CD4-positive, alpha-beta T cell (primary cell): ENCODE results near the gene STBD1. TPM values are rescaled to one million over a fixed set of nuclear protein-coding genes. Genes with fewer than 3 reads are reported as not detected.

Experiments used
- ATAC-seq: fragments of 200-7000 bp; cut with Tn5 transposase; one replicate; pipeline ENCODE4 v1.10.0; 2022; ENCODE audit warnings: mild to moderate bottlenecking; ENCODE audit not compliant: poor library complexity
- CTCF ChIA-PET: fragments of 350-600 bp; sonication (Branson Sonifier 250); formaldehyde crosslinking; loops from one replicate; lab custom pipeline; 2021; ENCODE audit warnings: antibody characterized with exemption, inconsistent platforms; lab: Charles Lee
- POLR2A ChIA-PET: fragments of 350-600 bp; sonication (Branson Sonifier 250); formaldehyde crosslinking; loops from one replicate; lab custom pipeline; 2021; ENCODE audit warnings: antibody characterized with exemption, inconsistent platforms; lab: Charles Lee
- DNase-seq, 14 experiments: peaks; one replicate each; pipeline ENCODE4 v3.0.0-alpha.2; 2013 to 2020; ENCODE audit warnings: mixed read lengths in 2 of 14
- H3K27ac ChIP-seq, 2 donors: one replicate each; pipeline versions ENCODE4 v1.5.1 to v1.7.0; 2013; ENCODE audit warnings: low read length in 2 of 2, low read depth in 1 of 2, mild to moderate bottlenecking in 1 of 2
- H3K27me3 ChIP-seq, 2 experiments: 1 replicate in 1 of 2; 2 replicates in 1 of 2; pipeline versions ENCODE4 v1.6.1 to v1.7.0; 2013; ENCODE audit warnings: low read length in 2 of 2, control low read depth in 1 of 2, mild to moderate bottlenecking in 1 of 2, moderate library complexity in 1 of 2; ENCODE audit not compliant: insufficient read depth in 2 of 2, control insufficient read depth in 1 of 2
- H3K36me3 ChIP-seq: one replicate; pipeline ENCODE4 v1.6.1; 2013; ENCODE audit warnings: low read length, control low read depth; ENCODE audit not compliant: insufficient read depth
- H3K4me1 ChIP-seq: one replicate; pipeline ENCODE4 v1.6.1; 2013; ENCODE audit warnings: low read length, control low read depth; ENCODE audit not compliant: insufficient read depth
- H3K4me3 ChIP-seq: one replicate; pipeline ENCODE4 v1.5.1; 2013; ENCODE audit warnings: mild to moderate bottlenecking, low read length, moderate library complexity
- H3K9me3 ChIP-seq, 2 experiments: 1 replicate in 1 of 2; 2 replicates in 1 of 2; pipeline versions ENCODE4 v1.6.1 to v1.7.0; 2013; ENCODE audit warnings: low read length in 2 of 2, mild to moderate bottlenecking in 2 of 2, control low read depth in 1 of 2, moderate library complexity in 1 of 2; ENCODE audit not compliant: control insufficient read depth in 1 of 2, insufficient read depth in 1 of 2
- H3K27ac Mint-ChIP-seq: one replicate; pipeline ENCODE4 v1.8.0; 2020; ENCODE audit warnings: mixed read lengths
- H3K27me3 Mint-ChIP-seq: one replicate; pipeline ENCODE4 v1.8.0; 2021; ENCODE audit warnings: mixed read lengths
- H3K36me3 Mint-ChIP-seq: one replicate; pipeline ENCODE4 v1.8.0; 2021; ENCODE audit warnings: low read depth, mixed read lengths
- H3K4me1 Mint-ChIP-seq: one replicate; pipeline ENCODE4 v1.8.0; 2021; ENCODE audit warnings: low read depth, mixed read lengths
- H3K4me3 Mint-ChIP-seq: one replicate; pipeline ENCODE4 v1.8.0; 2020; ENCODE audit warnings: mild to moderate bottlenecking, mixed read lengths
- H3K9me3 Mint-ChIP-seq: one replicate; pipeline ENCODE4 v1.8.0; 2020; ENCODE audit warnings: mixed read lengths
- intact Hi-C, 2 experiments: fragments of 100-400 bp; cut with DNase I in 1 of 2; cut with micrococcal nuclease in 1 of 2; formaldehyde crosslinking; loops; one replicate each; pipeline versions ENCODE4 v1.15.1 to v1.9.0; 2023 to 2025; cut with DNase I, micrococcal nuclease
- total RNA-seq, 174 experiments: library from RNA in 2 of 174; stranded (reverse) in 2 of 174; gene quantifications; one replicate each; pipeline ENCODE4 v1.2.3 and lab custom pipeline; 2021 to 2026
- TF ChIP-seq, protein P1 (sequence below): fragments of 200-600 bp; IDR thresholded peaks from one replicate; pipeline ENCODE4 v1.8.0; 2022; ENCODE audit warnings: antibody characterized with exemption, mild to moderate bottlenecking

The STBD1 gene
- total RNA-seq, 2 experiments from 2014 or later = 0.11 TPM; not detected in 1

DNA sequence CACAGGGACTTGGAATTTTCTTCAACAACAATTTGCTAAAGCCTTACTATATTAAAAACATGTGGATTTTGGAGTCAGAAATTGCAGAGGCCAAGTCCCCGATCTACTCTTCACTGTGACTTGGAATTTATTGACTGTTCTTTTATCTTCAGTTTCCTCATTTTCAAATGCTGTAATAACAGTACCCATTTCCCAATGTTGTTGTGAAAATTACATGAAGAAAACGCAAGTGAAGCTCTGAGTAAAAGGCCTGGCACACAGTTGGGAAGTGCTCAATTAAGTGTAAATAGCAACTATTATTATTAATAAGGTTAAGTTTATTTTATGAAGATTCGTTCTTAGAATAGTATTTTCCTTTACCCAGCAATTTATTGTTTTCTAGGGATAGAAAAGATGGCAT is 15.7 kb downstream of the STBD1 start:
- peaks cover 28% of the 10 kb centered on the region for H3K9me3 Mint-ChIP-seq
- no peaks in the 10 kb centered on the region for H3K4me1 Mint-ChIP-seq
- Histone ChIP-seq H3K36me3 (no peaks in the 10 kb centered on the region), H3K27me3 (no peaks in the 10 kb centered on the region), H3K27ac (no peak overlapping the region), H3K9me3 (peaks cover 0 to 28% of the 10 kb centered on the region in 2 experiments), H3K4me1 (no peaks in the 10 kb centered on the region), H3K4me3 (no peak overlapping the region)
- ChIA-PET CTCF (no interaction called here), POLR2A (no interaction called here)
- no peaks in the 10 kb centered on the region for H3K36me3 Mint-ChIP-seq
- no peak for DNase-seq
- intact Hi-C loops = no loop called here
- TF ChIP-seq, protein P1, sequence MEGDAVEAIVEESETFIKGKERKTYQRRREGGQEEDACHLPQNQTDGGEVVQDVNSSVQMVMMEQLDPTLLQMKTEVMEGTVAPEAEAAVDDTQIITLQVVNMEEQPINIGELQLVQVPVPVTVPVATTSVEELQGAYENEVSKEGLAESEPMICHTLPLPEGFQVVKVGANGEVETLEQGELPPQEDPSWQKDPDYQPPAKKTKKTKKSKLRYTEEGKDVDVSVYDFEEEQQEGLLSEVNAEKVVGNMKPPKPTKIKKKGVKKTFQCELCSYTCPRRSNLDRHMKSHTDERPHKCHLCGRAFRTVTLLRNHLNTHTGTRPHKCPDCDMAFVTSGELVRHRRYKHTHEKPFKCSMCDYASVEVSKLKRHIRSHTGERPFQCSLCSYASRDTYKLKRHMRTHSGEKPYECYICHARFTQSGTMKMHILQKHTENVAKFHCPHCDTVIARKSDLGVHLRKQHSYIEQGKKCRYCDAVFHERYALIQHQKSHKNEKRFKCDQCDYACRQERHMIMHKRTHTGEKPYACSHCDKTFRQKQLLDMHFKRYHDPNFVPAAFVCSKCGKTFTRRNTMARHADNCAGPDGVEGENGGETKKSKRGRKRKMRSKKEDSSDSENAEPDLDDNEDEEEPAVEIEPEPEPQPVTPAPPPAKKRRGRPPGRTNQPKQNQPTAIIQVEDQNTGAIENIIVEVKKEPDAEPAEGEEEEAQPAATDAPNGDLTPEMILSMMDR = no peak
- peaks cover 6% of the 10 kb centered on the region for H3K27me3 Mint-ChIP-seq
- no peak for ATAC-seq
- H3K27ac Mint-ChIP-seq = no peak overlapping the region
- H3K4me3 Mint-ChIP-seq = no peak overlapping the region

DNA sequence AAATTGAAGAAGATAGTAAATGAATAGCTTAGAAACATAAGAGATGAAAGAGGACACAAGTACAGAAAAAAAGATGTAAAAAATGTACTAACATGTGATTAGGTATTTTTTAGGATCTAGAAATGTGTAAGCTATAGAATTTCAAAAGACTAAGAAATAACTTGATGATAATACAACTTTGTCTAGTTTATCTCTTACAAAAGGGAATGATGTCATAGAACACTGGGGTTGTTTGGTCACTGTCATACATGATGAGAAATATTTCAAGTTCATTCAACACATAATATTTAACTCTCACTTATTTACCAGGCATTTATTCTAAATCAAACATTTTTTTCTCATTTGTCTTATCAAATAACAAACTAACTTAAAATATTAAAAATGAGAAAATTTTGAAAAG is 18.5 kb downstream of the STBD1 start:
- intact Hi-C loops = no loop called here
- H3K4me3 ChIP-seq = no peak overlapping the region
- H3K36me3 ChIP-seq = no peaks in the 10 kb centered on the region
- Mint-ChIP-seq H3K27me3 (peaks cover 5% of the 10 kb centered on the region), H3K27ac (no peak overlapping the region), H3K36me3 (no peaks in the 10 kb centered on the region), H3K4me3 (no peak overlapping the region), H3K4me1 (no peaks in the 10 kb centered on the region), H3K9me3 (peaks cover 18% of the 10 kb centered on the region)
- H3K27me3 ChIP-seq = no peaks in the 10 kb centered on the region
- ChIA-PET CTCF (no interaction called here), POLR2A (no interaction called here)
- H3K9me3 ChIP-seq = peaks cover 0 to 23% of the 10 kb centered on the region in 2 experiments
- no peaks in the 10 kb centered on the region for H3K4me1 ChIP-seq
- ATAC-seq (no peak), DNase-seq (no peak)
- H3K27ac ChIP-seq = no peak overlapping the region
- TF ChIP-seq, protein P1 = no peak

DNA sequence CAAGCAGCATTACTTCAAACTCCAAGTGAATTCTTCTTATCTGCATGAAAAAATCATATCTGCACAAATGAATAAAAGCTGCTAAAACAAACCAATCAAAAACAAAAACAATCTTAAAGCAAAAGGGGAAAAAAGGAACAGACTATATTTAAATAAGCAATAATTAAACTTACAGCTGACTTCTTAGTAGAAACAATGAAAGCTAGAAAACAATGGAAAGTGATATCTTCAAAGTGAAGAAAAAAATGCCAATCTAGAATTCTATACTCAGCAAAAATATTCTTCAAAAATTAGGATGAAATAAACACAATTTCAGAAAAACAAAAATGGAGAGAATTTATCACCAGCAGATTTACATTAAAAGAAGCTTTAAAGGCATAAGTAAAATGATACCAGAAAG is 20.0 kb downstream of the STBD1 start:
- ChIA-PET POLR2A (no interaction called here), CTCF (no interaction called here)
- no peaks in the 10 kb centered on the region for H3K36me3 ChIP-seq
- Mint-ChIP-seq H3K27ac (no peak overlapping the region), H3K4me1 (no peaks in the 10 kb centered on the region), H3K36me3 (no peaks in the 10 kb centered on the region), H3K27me3 (peaks cover 7% of the 10 kb centered on the region), H3K9me3 (peaks cover 14% of the 10 kb centered on the region), H3K4me3 (no peak overlapping the region)
- TF ChIP-seq, protein P1 = no peak
- H3K4me1 ChIP-seq = no peaks in the 10 kb centered on the region
- H3K4me3 ChIP-seq = no peak overlapping the region
- H3K27me3 ChIP-seq = no peaks in the 10 kb centered on the region
- intact Hi-C loops = no loop called here
- H3K27ac ChIP-seq = no peak overlapping the region
- ATAC-seq (no peak), DNase-seq (no peak)
- peaks cover 0 to 23% of the 10 kb centered on the region in 2 experiments for H3K9me3 ChIP-seq
